Suprapubic skin (tissue), 4 donors: ENCODE results near the gene TIAM1.

Source experiments
- EP300 ChIP-seq: sonication (generic); formaldehyde crosslinking; IDR thresholded peaks from one replicate; pipeline ENCODE4 v1.6.1; 2017; ENCODE audit warnings: antibody characterized with exemption
- POLR2A ChIP-seq, 2 donors: fragments of 450-650 bp; IDR thresholded peaks; one replicate each; pipeline ENCODE4 v1.6.1; 2017; ENCODE audit warnings: antibody characterized with exemption in 2 of 2, mild to moderate bottlenecking in 2 of 2, moderate library complexity in 2 of 2
- POLR2AphosphoS5 ChIP-seq, 3 donors: sonication (generic); formaldehyde crosslinking; IDR thresholded peaks; one replicate each; pipeline ENCODE4 v1.6.1; 2017; ENCODE audit warnings: antibody characterized with exemption in 3 of 3
- TF ChIP-seq, protein P1 (sequence below), 2 donors: fragments of 200-600 bp in 1 of 2; fragments of 450-650 bp in 1 of 2; sonication (generic) in 1 of 2; IDR thresholded peaks; one replicate each; pipeline ENCODE4 v1.5.1; 2016 to 2019; ENCODE audit warnings: antibody characterized with exemption in 2 of 2, mild to moderate bottlenecking in 1 of 2, moderate library complexity in 1 of 2

DNA sequence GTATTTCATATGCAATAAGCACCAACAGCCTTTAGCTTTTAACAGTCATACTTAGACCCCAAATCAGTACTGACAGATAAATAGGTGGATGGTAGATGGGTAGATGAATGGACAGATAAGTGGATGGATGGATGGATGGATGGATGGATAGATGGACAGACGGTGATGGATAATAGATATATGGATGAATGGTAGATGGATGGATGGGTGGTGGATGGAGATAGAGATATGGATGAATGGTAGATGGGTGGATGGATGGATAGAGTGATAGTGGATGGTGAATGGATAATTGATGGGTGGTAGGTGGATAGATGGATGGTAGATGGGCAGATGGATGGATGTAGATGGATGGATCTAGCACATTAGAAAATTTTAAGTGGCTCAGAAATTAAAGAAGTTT, 62.5 kb downstream of the TIAM1 start:
- TF ChIP-seq, protein P1, sequence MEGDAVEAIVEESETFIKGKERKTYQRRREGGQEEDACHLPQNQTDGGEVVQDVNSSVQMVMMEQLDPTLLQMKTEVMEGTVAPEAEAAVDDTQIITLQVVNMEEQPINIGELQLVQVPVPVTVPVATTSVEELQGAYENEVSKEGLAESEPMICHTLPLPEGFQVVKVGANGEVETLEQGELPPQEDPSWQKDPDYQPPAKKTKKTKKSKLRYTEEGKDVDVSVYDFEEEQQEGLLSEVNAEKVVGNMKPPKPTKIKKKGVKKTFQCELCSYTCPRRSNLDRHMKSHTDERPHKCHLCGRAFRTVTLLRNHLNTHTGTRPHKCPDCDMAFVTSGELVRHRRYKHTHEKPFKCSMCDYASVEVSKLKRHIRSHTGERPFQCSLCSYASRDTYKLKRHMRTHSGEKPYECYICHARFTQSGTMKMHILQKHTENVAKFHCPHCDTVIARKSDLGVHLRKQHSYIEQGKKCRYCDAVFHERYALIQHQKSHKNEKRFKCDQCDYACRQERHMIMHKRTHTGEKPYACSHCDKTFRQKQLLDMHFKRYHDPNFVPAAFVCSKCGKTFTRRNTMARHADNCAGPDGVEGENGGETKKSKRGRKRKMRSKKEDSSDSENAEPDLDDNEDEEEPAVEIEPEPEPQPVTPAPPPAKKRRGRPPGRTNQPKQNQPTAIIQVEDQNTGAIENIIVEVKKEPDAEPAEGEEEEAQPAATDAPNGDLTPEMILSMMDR (IDR thresholded peaks at IDR 0.05), result no peak
- TF ChIP-seq POLR2AphosphoS5 (IDR thresholded peaks at IDR 0.05) (no peak), POLR2A (IDR thresholded peaks at IDR 0.05) (no peak), EP300 (no peak)
